Astrocyte (in vitro differentiated cells and primary cell): ENCODE measurements around the gene LYST. TPM values are rescaled to one million over a fixed set of nuclear protein-coding genes. Genes with fewer than 3 reads are reported as not detected.

Experiments used
- DNase-seq: peaks from one replicate; pipeline ENCODE4 v3.0.0-alpha.2; 2010; ENCODE audit warnings: low read depth
- FAIRE-seq: peaks from 2 replicates; lab custom pipeline; 2011; peaks lifted over from hg19 to GRCh38; lab: Jason Lieb, UNC
- H2AFZ ChIP-seq: 2 replicates; pipeline ENCODE4 v1.6.0; 2012; ENCODE audit warnings: low read depth, low read length, inconsistent platforms
- H3K27ac ChIP-seq: 2 replicates; pipeline ENCODE4 v1.5.1; 2011; ENCODE audit warnings: low read depth, low read length, inconsistent platforms
- H3K27me3 ChIP-seq: 2 replicates; pipeline ENCODE4 v1.6.0; 2011; ENCODE audit warnings: low read length, inconsistent platforms; ENCODE audit not compliant: insufficient read depth
- H3K36me3 ChIP-seq: 2 replicates; pipeline ENCODE4 v1.5.1; 2011; ENCODE audit warnings: low read length, inconsistent platforms; ENCODE audit not compliant: insufficient read depth
- H3K4me1 ChIP-seq: 2 replicates; pipeline ENCODE4 v1.5.1; 2011; ENCODE audit warnings: low read length, inconsistent platforms; ENCODE audit not compliant: insufficient read depth
- H3K4me2 ChIP-seq: 2 replicates; pipeline ENCODE4 v1.6.0; 2012; ENCODE audit warnings: low read length, inconsistent platforms
- H3K4me3 ChIP-seq: 2 replicates; pipeline ENCODE4 v1.5.1; 2011; ENCODE audit warnings: low read depth, mild to moderate bottlenecking, low read length, inconsistent platforms; ENCODE audit not compliant: insufficient read depth
- H3K79me2 ChIP-seq: 2 replicates; pipeline ENCODE4 v1.6.0; 2012; ENCODE audit warnings: mild to moderate bottlenecking, low read length, inconsistent platforms; ENCODE audit not compliant: insufficient read depth
- H3K9ac ChIP-seq: 2 replicates; pipeline ENCODE4 v1.6.0; 2012; ENCODE audit warnings: mild to moderate bottlenecking, low read length, inconsistent platforms
- H3K9me3 ChIP-seq: 2 replicates; pipeline ENCODE4 v1.5.1; 2012; ENCODE audit warnings: low read depth, mild to moderate bottlenecking, low read length, inconsistent platforms; ENCODE audit not compliant: insufficient read depth
- H4K20me1 ChIP-seq: 2 replicates; pipeline ENCODE4 v1.6.0; 2012; ENCODE audit warnings: low read length, inconsistent platforms; ENCODE audit not compliant: insufficient read depth
- H3K27ac Mint-ChIP-seq: one replicate; pipeline ENCODE4 v1.8.0; 2021; ENCODE audit warnings: mild to moderate bottlenecking, mixed read lengths; ENCODE audit not compliant: unreplicated experiment
- H3K27me3 Mint-ChIP-seq: one replicate; pipeline ENCODE4 v1.8.0; 2021; ENCODE audit warnings: low read depth, mixed read lengths; ENCODE audit not compliant: unreplicated experiment
- H3K36me3 Mint-ChIP-seq: one replicate; pipeline ENCODE4 v1.8.0; 2021; ENCODE audit warnings: low read depth, mixed read lengths; ENCODE audit not compliant: unreplicated experiment
- H3K4me1 Mint-ChIP-seq: one replicate; pipeline ENCODE4 v1.8.0; 2021; ENCODE audit warnings: low read depth, mixed read lengths; ENCODE audit not compliant: unreplicated experiment
- H3K4me3 Mint-ChIP-seq: one replicate; pipeline ENCODE4 v1.8.0; 2021; ENCODE audit warnings: mild to moderate bottlenecking, moderate library complexity, mixed read lengths; ENCODE audit not compliant: unreplicated experiment
- H3K9me3 Mint-ChIP-seq: one replicate; pipeline ENCODE4 v1.8.0; 2021; ENCODE audit warnings: mild to moderate bottlenecking, mixed read lengths; ENCODE audit not compliant: unreplicated experiment
- CTCF ChIP-seq: IDR thresholded peaks from 2 replicates; pipeline ENCODE4 v1.5.1; 2011; ENCODE audit warnings: low read depth, mild to moderate bottlenecking, inconsistent platforms, low read length, moderate library complexity; ENCODE audit not compliant: insufficient read depth
- EZH2 ChIP-seq: IDR thresholded peaks from 2 replicates; pipeline ENCODE4 v1.6.1; 2012; ENCODE audit warnings: mild to moderate bottlenecking, low read length, inconsistent platforms; ENCODE audit not compliant: insufficient read depth
- total RNA-seq: library from RNA; stranded (reverse); gene quantifications from 2 replicates; pipeline ENCODE4 v1.2.1, GENCODE V29; 2021

Gene LYST
- total RNA-seq, 1 donor from 2014 or later: 15.7 TPM

- Histone ChIP-seq H3K36me3 (no peaks in the 10 kb centered on the region), H3K4me2 (no peak overlapping the region), H3K4me3 (no peak overlapping the region), H3K27ac (no peak overlapping the region), H3K79me2 (no peaks in the 10 kb centered on the region), H4K20me1 (no peaks in the 10 kb centered on the region), H3K27me3 (no peaks in the 10 kb centered on the region), H3K9ac (no peak overlapping the region), H3K9me3 (no peaks in the 10 kb centered on the region), H2AFZ (no peak overlapping the region), H3K4me1 (no peaks in the 10 kb centered on the region)
- Mint-ChIP-seq H3K36me3 (peaks cover 9% of the 10 kb centered on the region), H3K4me1 (peaks cover 5% of the 10 kb centered on the region), H3K27me3 (no peaks in the 10 kb centered on the region), H3K4me3 (no peak overlapping the region), H3K27ac (no peak overlapping the region), H3K9me3 (no peaks in the 10 kb centered on the region)
- DNase-seq (no peak), FAIRE-seq (no peak)
- TF ChIP-seq CTCF (no peak), EZH2 (no peak)
Measured at GRCh38 chr1:235688096-235688495, 178.6 kb downstream of the LYST start.

GRCh38 chr1:235683653-235684052 lies 183.1 kb downstream of the LYST start:
- Mint-ChIP-seq H3K4me3 (no peak overlapping the region), H3K4me1 (peaks cover 5% of the 10 kb centered on the region), H3K27me3 (no peaks in the 10 kb centered on the region), H3K36me3 (peaks cover 14% of the 10 kb centered on the region), H3K27ac (no peak overlapping the region), H3K9me3 (no peaks in the 10 kb centered on the region)
- no peaks in the 10 kb centered on the region for H4K20me1 ChIP-seq
- H3K27ac ChIP-seq: no peak overlapping the region
- H3K36me3 ChIP-seq: no peaks in the 10 kb centered on the region
- H3K27me3 ChIP-seq: no peaks in the 10 kb centered on the region
- no peak overlapping the region for H2AFZ ChIP-seq
- no peak overlapping the region for H3K4me3 ChIP-seq
- H3K9me3 ChIP-seq: no peaks in the 10 kb centered on the region
- no peak overlapping the region for H3K4me2 ChIP-seq
- DNase-seq: peak; percentile 9
- H3K9ac ChIP-seq: no peak overlapping the region
- H3K79me2 ChIP-seq: no peaks in the 10 kb centered on the region
- H3K4me1 ChIP-seq: peaks cover 4% of the 10 kb centered on the region
- FAIRE-seq: no peak
- TF ChIP-seq CTCF: no peak
- TF ChIP-seq EZH2: no peak

GRCh38 chr1:235682216-235682615 lies 184.5 kb downstream of the LYST start:
- FAIRE-seq: no peak
- H3K4me3 Mint-ChIP-seq: no peak overlapping the region
- no peak overlapping the region for H3K4me2 ChIP-seq

More at GRCh38 chr1:235682216-235682615, 184.5 kb downstream of the LYST start:
- Histone ChIP-seq H2AFZ (no peak overlapping the region), H3K4me3 (no peak overlapping the region), H3K27ac (no peak overlapping the region), H3K9ac (no peak overlapping the region), H3K36me3 (no peaks in the 10 kb centered on the region), H4K20me1 (no peaks in the 10 kb centered on the region), H3K27me3 (no peaks in the 10 kb centered on the region), H3K4me1 (peaks cover 4% of the 10 kb centered on the region), H3K9me3 (no peaks in the 10 kb centered on the region), H3K79me2 (no peaks in the 10 kb centered on the region)
- no peak for TF ChIP-seq CTCF
- TF ChIP-seq EZH2: no peak
- Mint-ChIP-seq H3K36me3 (peaks cover 15% of the 10 kb centered on the region), H3K9me3 (no peaks in the 10 kb centered on the region), H3K27me3 (no peaks in the 10 kb centered on the region), H3K27ac (no peak overlapping the region), H3K4me1 (peaks cover 5% of the 10 kb centered on the region)
- no peak for DNase-seq
